Measurements from ENCODE around the gene TULP1. TPM values are rescaled to one million over a fixed set of nuclear protein-coding genes. Genes with fewer than 3 reads are reported as not detected.

Gene TULP1
- total and polyA plus RNA-seq, 2 of the 13 experiments (the other 11 are each of a cell fraction or from before 2014, with no cell fraction given): not detected

DNA sequence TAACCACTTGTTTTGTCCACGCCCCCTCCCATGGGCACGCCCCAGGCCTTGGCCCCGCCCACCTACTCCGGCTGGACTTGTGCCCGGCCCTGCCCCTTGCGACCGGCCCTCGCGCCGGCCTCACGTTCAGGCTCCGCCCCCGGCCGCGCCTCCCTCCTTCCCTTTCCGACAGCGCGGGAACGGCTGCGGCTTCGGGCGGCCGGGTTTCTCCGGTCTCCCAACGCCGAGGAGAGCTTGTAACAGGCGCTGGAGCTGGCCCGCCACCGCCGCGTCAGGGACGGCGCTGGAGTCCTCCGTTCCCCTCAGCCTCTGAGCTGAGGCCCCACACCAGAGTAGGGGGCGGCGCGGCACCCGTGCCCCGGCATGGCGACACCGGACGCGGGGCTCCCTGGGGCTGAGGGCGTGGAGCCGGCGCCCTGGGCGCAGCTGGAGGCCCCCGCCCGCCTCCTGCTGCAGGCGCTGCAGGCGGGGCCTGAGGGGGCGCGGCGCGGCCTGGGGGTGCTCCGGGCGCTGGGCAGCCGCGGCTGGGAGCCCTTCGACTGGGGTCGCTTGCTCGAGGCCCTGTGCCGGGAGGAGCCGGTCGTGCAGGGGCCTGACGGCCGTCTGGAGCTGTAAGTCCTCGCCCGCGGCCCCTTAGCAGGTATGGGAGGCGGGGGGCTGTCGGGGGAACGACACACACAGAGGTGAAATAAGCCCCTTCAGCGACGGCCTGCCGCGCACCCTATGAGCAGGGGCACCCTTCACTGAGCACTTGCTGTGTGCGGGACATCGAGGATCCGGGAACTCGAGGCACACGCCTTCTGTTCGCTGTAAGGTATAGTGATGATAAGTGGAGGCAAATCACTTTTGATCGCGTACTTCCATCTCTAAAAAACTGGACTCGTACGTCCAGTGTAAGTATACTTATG, 60.3 kb downstream of the TULP1 start, which contains the start of gene FANCE (continued):
- TF ChIP-seq, protein P1, sequence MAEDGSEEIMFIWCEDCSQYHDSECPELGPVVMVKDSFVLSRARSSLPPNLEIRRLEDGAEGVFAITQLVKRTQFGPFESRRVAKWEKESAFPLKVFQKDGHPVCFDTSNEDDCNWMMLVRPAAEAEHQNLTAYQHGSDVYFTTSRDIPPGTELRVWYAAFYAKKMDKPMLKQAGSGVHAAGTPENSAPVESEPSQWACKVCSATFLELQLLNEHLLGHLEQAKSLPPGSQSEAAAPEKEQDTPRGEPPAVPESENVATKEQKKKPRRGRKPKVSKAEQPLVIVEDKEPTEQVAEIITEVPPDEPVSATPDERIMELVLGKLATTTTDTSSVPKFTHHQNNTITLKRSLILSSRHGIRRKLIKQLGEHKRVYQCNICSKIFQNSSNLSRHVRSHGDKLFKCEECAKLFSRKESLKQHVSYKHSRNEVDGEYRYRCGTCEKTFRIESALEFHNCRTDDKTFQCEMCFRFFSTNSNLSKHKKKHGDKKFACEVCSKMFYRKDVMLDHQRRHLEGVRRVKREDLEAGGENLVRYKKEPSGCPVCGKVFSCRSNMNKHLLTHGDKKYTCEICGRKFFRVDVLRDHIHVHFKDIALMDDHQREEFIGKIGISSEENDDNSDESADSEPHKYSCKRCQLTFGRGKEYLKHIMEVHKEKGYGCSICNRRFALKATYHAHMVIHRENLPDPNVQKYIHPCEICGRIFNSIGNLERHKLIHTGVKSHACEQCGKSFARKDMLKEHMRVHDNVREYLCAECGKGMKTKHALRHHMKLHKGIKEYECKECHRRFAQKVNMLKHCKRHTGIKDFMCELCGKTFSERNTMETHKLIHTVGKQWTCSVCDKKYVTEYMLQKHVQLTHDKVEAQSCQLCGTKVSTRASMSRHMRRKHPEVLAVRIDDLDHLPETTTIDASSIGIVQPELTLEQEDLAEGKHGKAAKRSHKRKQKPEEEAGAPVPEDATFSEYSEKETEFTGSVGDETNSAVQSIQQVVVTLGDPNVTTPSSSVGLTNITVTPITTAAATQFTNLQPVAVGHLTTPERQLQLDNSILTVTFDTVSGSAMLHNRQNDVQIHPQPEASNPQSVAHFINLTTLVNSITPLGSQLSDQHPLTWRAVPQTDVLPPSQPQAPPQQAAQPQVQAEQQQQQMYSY (CRISPR knock-in tag; IDR thresholded peaks at IDR 0.05): peak; percentile 61; the same call in 1 of the 2 replicates
- TF ChIP-seq ZBTB1 (CRISPR knock-in tag; IDR thresholded peaks at IDR 0.05; ENCODE audit: borderline replicate concordance) (no peak), KLF11 (CRISPR knock-in tag; IDR thresholded peaks at IDR 0.05) (no peak), HNRNPLL (IDR thresholded peaks at IDR 0.05; ENCODE audit: low read depth, low read length, poor library complexity, severe bottlenecking) (peak; percentile 81), FOXJ3 (CRISPR knock-in tag; IDR thresholded peaks at IDR 0.05; ENCODE audit: borderline replicate concordance) (no peak), ZEB1 (IDR thresholded peaks at IDR 0.05; ENCODE audit: insufficient replicate concordance, low read depth) (no peak), ZNF256 (CRISPR knock-in tag; conservative IDR thresholded peaks at IDR 0.05) (peak; percentile 24; the same call in 1 of the 2 replicates), TSC22D2 (CRISPR knock-in tag; IDR thresholded peaks at IDR 0.05; ENCODE audit: borderline replicate concordance) (peak; percentile 92; the same call in 1 of the 2 replicates), ZNF224 (CRISPR knock-in tag; IDR thresholded peaks at IDR 0.05) (0 out of 2 replicates have a peak, but pooled peaks have one; percentile 31), DPF2 (CRISPR knock-in tag; IDR thresholded peaks at IDR 0.05; ENCODE audit: borderline replicate concordance, low read depth) (no peak), NFKBIZ (CRISPR knock-in tag; IDR thresholded peaks at IDR 0.05) (peak; percentile 68; the same call in 1 of the 2 replicates), PAX8 (CRISPR knock-in tag; IDR thresholded peaks at IDR 0.05; ENCODE audit: borderline replicate concordance) (no peak), ZNF768 (CRISPR knock-in tag; IDR thresholded peaks at IDR 0.05) (peak; percentile 55; the same call in 1 of the 2 replicates), ZNF232 (CRISPR knock-in tag; IDR thresholded peaks at IDR 0.05; ENCODE audit: borderline replicate concordance) (no peak), KLF6 (CRISPR knock-in tag; IDR thresholded peaks at IDR 0.05) (peak; percentile 72), SCMH1 (CRISPR knock-in tag; IDR thresholded peaks at IDR 0.05; ENCODE audit: borderline replicate concordance) (no peak), TEAD3 (CRISPR knock-in tag; optimal IDR thresholded peaks at IDR 0.05; ENCODE audit: borderline replicate concordance) (no peak), TOE1 (CRISPR knock-in tag; IDR thresholded peaks at IDR 0.05) (no peak; the same call in 1 of the 2 replicates), SMARCE1 (IDR thresholded peaks at IDR 0.05; ENCODE audit: borderline replicate concordance) (no peak), ZKSCAN8 (CRISPR knock-in tag; IDR thresholded peaks at IDR 0.05; ENCODE audit: borderline replicate concordance) (peak; percentile 39; the same call in 1 of the 2 replicates)
- TF ChIP-seq, protein P2, sequence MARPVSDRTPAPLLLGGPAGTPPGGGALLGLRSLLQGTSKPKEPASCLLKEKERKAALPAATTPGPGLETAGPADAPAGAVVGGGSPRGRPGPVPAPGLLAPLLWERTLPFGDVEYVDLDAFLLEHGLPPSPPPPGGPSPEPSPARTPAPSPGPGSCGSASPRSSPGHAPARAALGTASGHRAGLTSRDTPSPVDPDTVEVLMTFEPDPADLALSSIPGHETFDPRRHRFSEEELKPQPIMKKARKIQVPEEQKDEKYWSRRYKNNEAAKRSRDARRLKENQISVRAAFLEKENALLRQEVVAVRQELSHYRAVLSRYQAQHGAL (CRISPR knock-in tag; IDR thresholded peaks at IDR 0.05; ENCODE audit: not compliant biosample characterization): no peak
- TF ChIP-seq, protein P3, sequence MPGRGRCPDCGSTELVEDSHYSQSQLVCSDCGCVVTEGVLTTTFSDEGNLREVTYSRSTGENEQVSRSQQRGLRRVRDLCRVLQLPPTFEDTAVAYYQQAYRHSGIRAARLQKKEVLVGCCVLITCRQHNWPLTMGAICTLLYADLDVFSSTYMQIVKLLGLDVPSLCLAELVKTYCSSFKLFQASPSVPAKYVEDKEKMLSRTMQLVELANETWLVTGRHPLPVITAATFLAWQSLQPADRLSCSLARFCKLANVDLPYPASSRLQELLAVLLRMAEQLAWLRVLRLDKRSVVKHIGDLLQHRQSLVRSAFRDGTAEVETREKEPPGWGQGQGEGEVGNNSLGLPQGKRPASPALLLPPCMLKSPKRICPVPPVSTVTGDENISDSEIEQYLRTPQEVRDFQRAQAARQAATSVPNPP (CRISPR knock-in tag; IDR thresholded peaks at IDR 0.05): peak; percentile 98
